Panc1 (cell line): ENCODE measurements around the gene PMS1. TPM values are rescaled to one million over a fixed set of nuclear protein-coding genes. Genes with fewer than 3 reads are reported as not detected.

Experiments
- ATAC-seq: fragments of 200-7000 bp; cut with Tn5 transposase; 2 replicates; pipeline ENCODE4 v1.9.1; 2020; ENCODE audit warnings: mild to moderate bottlenecking, moderate library complexity
- BruUV-seq: library from RNA; stranded (reverse); fragments of 400-500 nt; replicated peaks from 2 replicates; lab custom pipeline; 2021; lab: Mats Ljungman, UMichigan
- CTCF ChIA-PET: fragments of 300-600 bp; sonication (Branson Sonifier 250); formaldehyde crosslinking; loops from one replicate; lab custom pipeline; 2022; ENCODE audit warnings: antibody characterized with exemption; lab: Charles Lee
- POLR2A ChIA-PET: fragments of 300-600 bp; sonication (Branson Sonifier 250); formaldehyde crosslinking; loops from one replicate; lab custom pipeline; 2022; ENCODE audit warnings: antibody characterized with exemption; lab: Charles Lee
- DNase-seq: peaks from one replicate; pipeline ENCODE4 v3.0.0-alpha.2; 2010; ENCODE audit warnings: low read depth, low spot score
- H3K27ac ChIP-seq: 2 replicates; pipeline ENCODE4 v1.5.1; 2011; ENCODE audit warnings: mild to moderate bottlenecking, low read length, inconsistent platforms
- H3K27me3 ChIP-seq: fragments of 200-500 bp; sonication (Bioruptor generic); 2 replicates; pipeline ENCODE4 v1.6.0; 2014; ENCODE audit warnings: low read length, inconsistent platforms; ENCODE audit not compliant: control insufficient read depth, insufficient read depth
- H3K36me3 ChIP-seq: fragments of 200-500 bp; sonication (Bioruptor generic); 2 replicates; pipeline ENCODE4 v1.5.1; 2014; ENCODE audit warnings: inconsistent platforms, mild to moderate bottlenecking, low read length, moderate library complexity; ENCODE audit not compliant: control insufficient read depth, insufficient read depth
- H3K4me1 ChIP-seq: 2 replicates; pipeline ENCODE4 v1.5.1; 2011; ENCODE audit warnings: inconsistent platforms, mild to moderate bottlenecking, low read length, moderate library complexity; ENCODE audit not compliant: control insufficient read depth, insufficient read depth
- H3K4me3 ChIP-seq, 2 experiments: 2 replicates each; pipeline ENCODE4 v1.5.1; 2011 to 2012; ENCODE audit warnings: low read depth in 2 of 2, low read length in 2 of 2, mild to moderate bottlenecking in 2 of 2, inconsistent platforms in 1 of 2, moderate library complexity in 1 of 2
- H3K9me3 ChIP-seq: fragments of 200-500 bp; sonication (Bioruptor generic); 2 replicates; pipeline ENCODE4 v1.5.1; 2014; ENCODE audit warnings: low read depth, mild to moderate bottlenecking, inconsistent platforms, low read length, moderate library complexity; ENCODE audit not compliant: control insufficient read depth, insufficient read depth
- CTCF ChIP-seq: fragments of 450-650 bp; IDR thresholded peaks from 2 replicates; pipeline ENCODE4 v1.5.1; 2017; ENCODE audit warnings: mild to moderate bottlenecking
- POLR2AphosphoS5 ChIP-seq: IDR thresholded peaks from 2 replicates; pipeline ENCODE4 v1.6.1; 2012; ENCODE audit warnings: mild to moderate bottlenecking, low read depth, low read length, moderate library complexity
- SIN3A ChIP-seq: IDR thresholded peaks from 2 replicates; pipeline ENCODE4 v1.6.1; 2012; ENCODE audit warnings: low read depth, mild to moderate bottlenecking, low read length, moderate library complexity, borderline replicate concordance; ENCODE audit not compliant: insufficient read depth
- TCF7L2 ChIP-seq: IDR thresholded peaks from 2 replicates; pipeline ENCODE4 v1.6.1; 2011; ENCODE audit warnings: mild to moderate bottlenecking, low read depth, low read length, inconsistent platforms
- in situ Hi-C: cut with HindIII; loops from 2 replicates; pipeline ENCODE4 v1.10.0; 2016; ENCODE audit warnings: low sequenced_read_pairs, low pct_unique_long_range_greater_than_20kb
- intact Hi-C: fragments of 100-400 bp; cut with micrococcal nuclease; formaldehyde crosslinking; loops from one replicate; pipeline ENCODE4 v1.10.0; 2022; ENCODE audit not compliant: unreplicated experiment
- total RNA-seq: library from RNA; stranded (reverse); gene quantifications from one replicate; pipeline ENCODE4 v1.2.1, GENCODE V29; 2021; ENCODE audit not compliant: unreplicated experiment
- TF ChIP-seq, protein P1 (sequence below), 2 experiments: IDR thresholded peaks; 2 replicates each; pipeline ENCODE4 v1.6.1; 2011 to 2012; ENCODE audit warnings: low read depth in 2 of 2, control low read depth in 1 of 2, low read length in 1 of 2, mild to moderate bottlenecking in 1 of 2, moderate library complexity in 1 of 2; ENCODE audit not compliant: insufficient read depth in 1 of 2

PMS1 gene
- total RNA-seq, 1 experiment from 2014 or later, result 47.0 TPM

DNA sequence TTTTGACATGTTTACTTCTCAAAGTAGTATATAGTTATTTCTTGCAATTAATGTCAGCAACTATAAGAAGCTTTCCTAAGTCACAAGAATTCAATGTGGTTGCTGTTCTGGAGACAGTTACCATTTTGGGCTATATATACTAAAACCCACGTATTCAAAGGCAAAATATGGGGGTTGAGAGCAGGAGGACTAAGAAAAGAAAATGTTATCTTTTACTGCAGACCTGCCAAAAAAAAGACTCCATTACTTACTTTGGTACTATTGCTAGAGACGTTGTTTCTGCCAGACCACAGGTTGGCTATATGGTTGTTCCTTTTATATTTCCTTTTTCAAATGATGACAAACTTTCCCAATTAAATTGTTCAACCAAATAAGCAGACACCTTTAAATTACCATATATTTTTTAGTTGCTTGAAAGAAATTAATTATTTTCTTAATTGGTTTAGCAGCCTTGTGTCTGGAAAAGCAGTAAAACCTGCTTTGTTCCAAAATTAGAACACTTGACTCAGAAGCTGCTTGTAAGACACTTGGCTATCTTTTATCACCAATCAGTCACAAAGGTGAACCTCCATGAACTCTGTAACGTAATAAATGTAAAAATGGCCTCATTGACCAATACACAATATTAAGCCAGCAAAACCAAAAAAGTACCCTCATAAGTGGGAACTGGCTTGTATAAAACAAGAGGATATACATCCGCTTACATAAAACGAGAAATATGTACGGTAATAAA is 13.5 kb upstream of the PMS1 start:
- ChIA-PET CTCF (no interaction called here), POLR2A (no interaction called here)
- no TSS peak for BruUV-seq
- intact Hi-C loops (no loop called here), in situ Hi-C loops (no loop called here)
- Histone ChIP-seq H3K27me3 (no peaks in the 10 kb centered on the region), H3K27ac (no peak overlapping the region), H3K4me3 (no peak overlapping the region), H3K4me1 (no peaks in the 10 kb centered on the region), H3K9me3 (no peaks in the 10 kb centered on the region), H3K36me3 (peaks cover 42% of the 10 kb centered on the region)
- ATAC-seq (no peak), DNase-seq (no peak)
- TF ChIP-seq, protein P1, sequence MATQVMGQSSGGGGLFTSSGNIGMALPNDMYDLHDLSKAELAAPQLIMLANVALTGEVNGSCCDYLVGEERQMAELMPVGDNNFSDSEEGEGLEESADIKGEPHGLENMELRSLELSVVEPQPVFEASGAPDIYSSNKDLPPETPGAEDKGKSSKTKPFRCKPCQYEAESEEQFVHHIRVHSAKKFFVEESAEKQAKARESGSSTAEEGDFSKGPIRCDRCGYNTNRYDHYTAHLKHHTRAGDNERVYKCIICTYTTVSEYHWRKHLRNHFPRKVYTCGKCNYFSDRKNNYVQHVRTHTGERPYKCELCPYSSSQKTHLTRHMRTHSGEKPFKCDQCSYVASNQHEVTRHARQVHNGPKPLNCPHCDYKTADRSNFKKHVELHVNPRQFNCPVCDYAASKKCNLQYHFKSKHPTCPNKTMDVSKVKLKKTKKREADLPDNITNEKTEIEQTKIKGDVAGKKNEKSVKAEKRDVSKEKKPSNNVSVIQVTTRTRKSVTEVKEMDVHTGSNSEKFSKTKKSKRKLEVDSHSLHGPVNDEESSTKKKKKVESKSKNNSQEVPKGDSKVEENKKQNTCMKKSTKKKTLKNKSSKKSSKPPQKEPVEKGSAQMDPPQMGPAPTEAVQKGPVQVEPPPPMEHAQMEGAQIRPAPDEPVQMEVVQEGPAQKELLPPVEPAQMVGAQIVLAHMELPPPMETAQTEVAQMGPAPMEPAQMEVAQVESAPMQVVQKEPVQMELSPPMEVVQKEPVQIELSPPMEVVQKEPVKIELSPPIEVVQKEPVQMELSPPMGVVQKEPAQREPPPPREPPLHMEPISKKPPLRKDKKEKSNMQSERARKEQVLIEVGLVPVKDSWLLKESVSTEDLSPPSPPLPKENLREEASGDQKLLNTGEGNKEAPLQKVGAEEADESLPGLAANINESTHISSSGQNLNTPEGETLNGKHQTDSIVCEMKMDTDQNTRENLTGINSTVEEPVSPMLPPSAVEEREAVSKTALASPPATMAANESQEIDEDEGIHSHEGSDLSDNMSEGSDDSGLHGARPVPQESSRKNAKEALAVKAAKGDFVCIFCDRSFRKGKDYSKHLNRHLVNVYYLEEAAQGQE (IDR thresholded peaks at IDR 0.05; ENCODE audit: insufficient read depth in 1 of 2, low read depth in 2 of 2, low read length in 1 of 2), result no peak
- TF ChIP-seq TCF7L2 (no peak), CTCF (no peak), POLR2AphosphoS5 (no peak), SIN3A (no peak)

GRCh38 chr2:189772212-189772611 is 12.0 kb upstream of the PMS1 start:
- CTCF ChIA-PET, result interaction anchor here (0.6 kb wide), 1 partner anchor 25 kb away, joined by 4 read pairs; no protein-coding TSS in a partner anchor
- TF ChIP-seq POLR2AphosphoS5 (no peak), CTCF (no peak), TCF7L2 (no peak), SIN3A (no peak)
- TF ChIP-seq, protein P1 (IDR thresholded peaks at IDR 0.05; ENCODE audit: insufficient read depth in 1 of 2, low read depth in 2 of 2, low read length in 1 of 2), result no peak
- DNase-seq (no peak), ATAC-seq (no peak)
- intact Hi-C loops (no loop called here), in situ Hi-C loops (no loop called here)
- Histone ChIP-seq H3K27me3 (no peaks in the 10 kb centered on the region), H3K9me3 (no peaks in the 10 kb centered on the region), H3K36me3 (peaks cover 53% of the 10 kb centered on the region), H3K4me1 (no peaks in the 10 kb centered on the region), H3K27ac (no peak overlapping the region), H3K4me3 (no peak overlapping the region)
- BruUV-seq, result no TSS peak
- POLR2A ChIA-PET, result no interaction called here
